Measurements from ENCODE around the gene RNF168.

DNA sequence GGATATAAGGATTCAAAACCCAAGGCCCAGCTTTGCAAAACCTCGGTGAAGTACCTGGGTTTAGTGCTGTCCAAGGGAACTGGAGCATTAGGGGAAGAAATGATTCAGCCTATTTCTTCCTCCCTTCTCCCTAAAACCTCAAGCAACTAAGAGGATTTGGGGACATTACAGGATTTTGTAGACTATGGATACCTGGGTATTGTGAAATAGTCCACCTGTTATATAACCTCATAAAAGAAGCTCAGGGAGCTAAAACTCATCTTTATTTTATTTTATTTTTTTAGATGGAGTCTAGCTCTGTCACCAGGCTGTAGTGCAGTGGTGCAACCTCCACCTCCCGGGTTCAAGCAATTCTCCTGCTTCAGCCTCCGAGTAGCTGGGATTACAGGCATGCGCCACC lies 20.3 kb upstream of the RNF168 start:
- TF ChIP-seq, protein P1, sequence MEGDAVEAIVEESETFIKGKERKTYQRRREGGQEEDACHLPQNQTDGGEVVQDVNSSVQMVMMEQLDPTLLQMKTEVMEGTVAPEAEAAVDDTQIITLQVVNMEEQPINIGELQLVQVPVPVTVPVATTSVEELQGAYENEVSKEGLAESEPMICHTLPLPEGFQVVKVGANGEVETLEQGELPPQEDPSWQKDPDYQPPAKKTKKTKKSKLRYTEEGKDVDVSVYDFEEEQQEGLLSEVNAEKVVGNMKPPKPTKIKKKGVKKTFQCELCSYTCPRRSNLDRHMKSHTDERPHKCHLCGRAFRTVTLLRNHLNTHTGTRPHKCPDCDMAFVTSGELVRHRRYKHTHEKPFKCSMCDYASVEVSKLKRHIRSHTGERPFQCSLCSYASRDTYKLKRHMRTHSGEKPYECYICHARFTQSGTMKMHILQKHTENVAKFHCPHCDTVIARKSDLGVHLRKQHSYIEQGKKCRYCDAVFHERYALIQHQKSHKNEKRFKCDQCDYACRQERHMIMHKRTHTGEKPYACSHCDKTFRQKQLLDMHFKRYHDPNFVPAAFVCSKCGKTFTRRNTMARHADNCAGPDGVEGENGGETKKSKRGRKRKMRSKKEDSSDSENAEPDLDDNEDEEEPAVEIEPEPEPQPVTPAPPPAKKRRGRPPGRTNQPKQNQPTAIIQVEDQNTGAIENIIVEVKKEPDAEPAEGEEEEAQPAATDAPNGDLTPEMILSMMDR (conservative IDR thresholded peaks at IDR 0.05): no peak
- TF ChIP-seq ZFX (IDR thresholded peaks at IDR 0.05): no peak

All from C4-2B (cell line).